ENCODE data around the gene PRDM15. TPM values are rescaled to one million over a fixed set of nuclear protein-coding genes. Genes with fewer than 3 reads are reported as not detected.

The PRDM15 gene
- total RNA-seq, 4 donors from 2014 or later: 4.7 to 9.2 (median 5.4) TPM

GRCh38 chr21:41830764-41831452, 48.2 kb downstream of the PRDM15 start:
- intact Hi-C loops (cut with DNase I): no loop called here
- H3K9me3 ChIP-seq: no peaks in the 10 kb centered on the region
- H3K36me3 ChIP-seq: peaks cover 0 to 76% (median 12%) of the 10 kb centered on the region in 3 donors
- 92 to 100% methylated on average over 2 to 6 of the region's 21 CpGs for WGBS, 2 donors
- no peak overlapping the region for H3K27ac ChIP-seq
- no peak overlapping the region for H3K4me3 ChIP-seq
- no peak for DNase-seq
- H3K4me1 ChIP-seq: no peaks in the 10 kb centered on the region
- H3K27me3 ChIP-seq: no peaks in the 10 kb centered on the region
- TF ChIP-seq CTCF (IDR thresholded peaks at IDR 0.05) (no peak), POLR2A (IDR thresholded peaks at IDR 0.05) (no peak)

DNA sequence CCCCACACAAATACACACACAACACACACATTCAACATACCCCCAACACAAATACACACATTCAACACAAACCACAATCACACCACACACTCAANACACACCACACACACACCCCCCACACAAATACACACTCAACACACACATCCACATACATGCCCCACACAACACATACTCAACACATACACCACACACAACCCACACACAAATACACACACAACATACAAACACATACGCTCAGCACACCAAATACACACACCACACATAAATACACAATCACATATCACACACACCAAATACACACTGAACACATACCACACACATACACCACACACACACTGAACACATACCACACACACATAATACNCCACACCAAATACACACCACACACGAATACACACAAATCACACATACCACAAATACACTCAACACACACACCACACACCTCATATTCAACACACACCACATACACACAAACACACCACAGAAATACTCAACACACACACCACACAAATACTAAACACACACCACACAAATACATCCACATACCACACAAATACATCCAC, 48.9 kb downstream of the PRDM15 start:
- H3K36me3 ChIP-seq: peaks cover 0 to 76% (median 12%) of the 10 kb centered on the region in 3 donors
- no peak for DNase-seq
- TF ChIP-seq CTCF (IDR thresholded peaks at IDR 0.05) (no peak), POLR2A (IDR thresholded peaks at IDR 0.05) (no peak)
- no peaks in the 10 kb centered on the region for H3K4me1 ChIP-seq
- no peaks in the 10 kb centered on the region for H3K27me3 ChIP-seq
- no peak overlapping the region for H3K27ac ChIP-seq
- 96 to 100% methylated on average over 2 of the region's 2 CpGs for WGBS, 2 donors
- H3K9me3 ChIP-seq: no peaks in the 10 kb centered on the region
- H3K4me3 ChIP-seq: no peak overlapping the region
- intact Hi-C loops (cut with DNase I): no loop called here

DNA sequence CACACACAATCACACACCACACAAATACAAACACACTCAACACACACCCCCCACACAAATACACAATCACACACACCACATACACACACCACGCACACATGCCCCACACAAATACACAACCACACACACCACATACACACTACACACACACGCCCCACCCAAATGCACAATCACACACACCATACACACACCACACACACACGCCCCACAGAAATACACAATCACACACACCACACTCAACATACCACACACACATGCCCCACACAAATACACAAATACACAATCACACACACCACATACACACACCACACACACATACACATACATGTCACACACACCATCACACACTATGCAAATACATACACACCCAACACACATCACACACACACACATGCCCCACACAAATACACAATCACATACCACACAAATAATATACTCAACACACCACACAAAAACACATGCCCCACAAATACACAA, 50.2 kb downstream of the PRDM15 start:
- Histone ChIP-seq H3K4me1 (no peaks in the 10 kb centered on the region), H3K36me3 (peaks cover 0 to 75% (median 6%) of the 10 kb centered on the region in 3 donors), H3K4me3 (no peak overlapping the region), H3K27me3 (no peaks in the 10 kb centered on the region), H3K27ac (no peak overlapping the region), H3K9me3 (no peaks in the 10 kb centered on the region)
- 65% methylated on average over 3 of the region's 3 CpGs for WGBS, 2 donors
- no peak for DNase-seq
- intact Hi-C loops (cut with DNase I): loop anchor here (10.0 kb wide), 1 partner anchor 286 kb away; no protein-coding TSS in a partner anchor
- TF ChIP-seq CTCF (IDR thresholded peaks at IDR 0.05) (no peak), POLR2A (IDR thresholded peaks at IDR 0.05) (no peak)

- no peaks in the 10 kb centered on the region for H3K4me1 ChIP-seq
- no peaks in the 10 kb centered on the region for H3K27me3 ChIP-seq
- intact Hi-C loops (cut with DNase I): loop anchor here (10.0 kb wide), 1 partner anchor 287 kb away; no protein-coding TSS in a partner anchor
- no peak overlapping the region for H3K4me3 ChIP-seq
- no peak for DNase-seq
- peaks cover 0 to 73% (median 6%) of the 10 kb centered on the region in 3 donors for H3K36me3 ChIP-seq
- H3K9me3 ChIP-seq: no peaks in the 10 kb centered on the region
- no peak overlapping the region for H3K27ac ChIP-seq
- TF ChIP-seq POLR2A (IDR thresholded peaks at IDR 0.05): no peak
- no peak for TF ChIP-seq CTCF (IDR thresholded peaks at IDR 0.05)
- WGBS, 2 donors: 78 to 79% methylated on average over 26 to 29 of the region's 42 CpGs
These were observed 50.9 kb downstream of the PRDM15 start for GRCh38 chr21:41827951-41828883.

All from esophagus squamous epithelium (tissue), 5 donors.